MG63 (cell line): ENCODE measurements around the gene PDLIM1. TPM values are rescaled to one million over a fixed set of nuclear protein-coding genes. Genes with fewer than 3 reads are reported as not detected.
A peak's percentile ranks its signal among the peaks of the same experiment; 100 is the strongest.

ENCODE experiments used
- DNase-seq: peaks from one replicate; pipeline ENCODE4 v3.0.0-alpha.2; 2020
- H3K27me3 ChIP-seq: fragments of 250-450 bp; sonication (Bioruptor Pico); 2 replicates; pipeline ENCODE4 v1.5.1; 2020; ENCODE audit warnings: mild to moderate bottlenecking, moderate library complexity
- H3K36me3 ChIP-seq: fragments of 250-450 bp; sonication (Bioruptor Pico); 2 replicates; pipeline ENCODE4 v1.5.1; 2020; ENCODE audit warnings: mild to moderate bottlenecking, moderate library complexity
- H3K4me3 ChIP-seq: fragments of 250-450 bp; sonication (Bioruptor Pico); 2 replicates; pipeline ENCODE4 v1.5.1; 2020; ENCODE audit warnings: mild to moderate bottlenecking, moderate library complexity
- H3K9me3 ChIP-seq: fragments of 250-450 bp; sonication (Bioruptor Pico); 2 replicates; pipeline ENCODE4 v1.5.1; 2020; ENCODE audit warnings: mild to moderate bottlenecking, moderate library complexity
- total RNA-seq: library from RNA; depleted of rRNA; stranded (reverse); fragments of >200 nt; shearing (Covaris generic); gene quantifications from 2 replicates; pipeline ENCODE4 v1.2.3, GENCODE V29; 2014; ENCODE audit warnings: low replicate concordance

The PDLIM1 gene
- total RNA-seq, 1 experiment from 2014 or later, result 3.5 TPM

DNA sequence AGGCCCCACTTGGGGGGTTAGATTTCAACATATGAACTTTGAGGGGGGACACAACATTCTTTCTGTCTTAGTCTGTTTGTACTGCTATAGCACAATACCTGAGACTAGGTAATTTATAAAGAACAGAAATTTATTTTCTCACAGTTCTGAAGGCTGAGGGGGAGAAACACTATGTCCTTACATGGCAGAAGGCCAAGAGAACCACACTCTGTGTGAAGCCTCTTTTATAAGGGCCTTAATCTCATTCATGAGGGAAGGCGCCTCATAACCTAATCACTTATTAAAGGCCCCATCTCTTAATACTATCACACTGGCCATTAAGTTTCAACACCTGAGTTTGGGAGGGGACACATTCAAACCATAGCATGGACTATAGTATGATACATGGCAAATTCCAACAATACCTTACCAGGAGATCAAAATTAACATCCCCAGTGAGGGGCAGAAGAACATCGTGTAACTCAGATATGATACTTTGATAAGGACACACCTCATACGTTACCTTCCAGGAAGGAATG, 9.3 kb upstream of the PDLIM1 start:
- no peaks in the 10 kb centered on the region for H3K27me3 ChIP-seq
- no peaks in the 10 kb centered on the region for H3K36me3 ChIP-seq
- no peaks in the 10 kb centered on the region for H3K9me3 ChIP-seq
- DNase-seq, result no peak
- no peak overlapping the region for H3K4me3 ChIP-seq

DNA sequence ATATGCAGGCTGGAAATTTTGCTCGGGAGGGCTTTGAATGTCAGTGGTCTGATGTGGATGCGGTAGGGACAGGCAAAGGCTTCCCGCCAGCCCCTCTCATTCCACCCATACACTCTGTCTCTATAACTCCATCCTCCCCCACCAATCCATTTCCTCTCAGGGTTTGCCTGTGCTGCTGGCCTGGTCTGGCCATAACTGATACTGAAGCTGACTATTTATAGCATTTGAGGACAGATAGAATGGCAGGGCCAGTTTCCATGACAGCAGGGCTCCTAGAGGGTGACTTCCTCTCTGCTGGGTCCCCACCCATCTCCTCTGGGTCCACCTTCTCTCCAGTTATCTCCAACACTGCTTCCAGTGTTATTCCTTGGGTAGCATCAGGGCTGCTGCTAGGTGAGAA, 6.6 kb upstream of the PDLIM1 start:
- H3K9me3 ChIP-seq, result no peaks in the 10 kb centered on the region
- H3K36me3 ChIP-seq, result no peaks in the 10 kb centered on the region
- no peak overlapping the region for H3K4me3 ChIP-seq
- H3K27me3 ChIP-seq, result no peaks in the 10 kb centered on the region
- DNase-seq, result no peak

DNA sequence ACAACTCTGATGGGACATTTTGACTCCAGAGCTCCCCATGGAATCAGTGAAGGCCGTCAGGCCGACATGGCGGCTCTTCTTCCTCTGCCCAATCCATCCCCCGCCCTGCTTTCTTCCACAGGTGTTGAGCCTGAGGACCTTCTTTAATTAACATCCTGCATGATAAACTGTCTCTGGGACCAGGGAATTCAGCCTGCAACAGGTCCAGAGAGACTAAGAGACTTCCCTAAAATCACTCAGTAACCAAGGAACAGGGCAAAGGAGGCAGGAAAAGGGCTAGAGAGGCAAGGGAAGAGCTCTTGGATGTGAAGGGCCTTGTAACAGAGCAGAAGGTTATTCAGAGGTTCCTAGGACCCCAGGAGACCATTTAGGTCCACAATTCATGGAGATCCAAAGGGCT, 6.0 kb upstream of the PDLIM1 start:
- Histone ChIP-seq H3K9me3 (no peaks in the 10 kb centered on the region), H3K36me3 (no peaks in the 10 kb centered on the region)

DNA sequence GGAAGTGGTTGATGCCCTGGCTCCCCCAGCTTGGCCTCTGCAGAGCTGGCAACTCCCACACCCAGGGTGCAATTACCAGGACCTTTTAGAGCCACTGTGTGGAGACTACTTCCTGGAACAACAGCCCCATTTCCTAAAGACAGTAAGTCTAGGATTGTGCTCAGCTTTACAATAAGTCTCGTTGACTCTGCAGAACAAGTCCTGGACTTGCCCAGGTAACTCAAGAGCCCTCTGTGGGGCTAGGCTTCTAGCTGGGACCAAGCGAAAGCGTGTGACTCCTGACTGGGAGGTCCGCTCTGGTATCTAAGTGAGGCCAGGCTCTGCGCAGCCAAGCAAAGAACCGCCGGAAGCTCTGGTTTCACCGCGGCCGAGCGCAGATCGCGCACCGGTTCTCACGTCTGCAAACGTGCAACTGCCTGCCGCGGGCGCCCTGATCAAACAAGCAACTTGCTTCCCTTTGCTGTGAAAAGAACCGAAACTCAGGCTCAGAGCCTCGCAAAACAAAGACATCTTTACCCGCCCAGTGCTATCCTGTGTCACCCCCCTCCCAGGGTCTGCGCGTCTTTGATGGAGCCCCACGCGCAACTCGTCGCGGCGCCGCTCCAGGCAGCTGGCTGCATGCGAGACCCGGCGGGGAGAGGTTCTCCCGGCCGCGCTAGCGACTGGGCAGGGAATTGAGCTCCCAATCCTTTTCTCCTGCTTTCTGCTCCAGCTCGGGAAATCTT, 4.4 kb upstream of the PDLIM1 start:
- H3K9me3 ChIP-seq, result no peaks in the 10 kb centered on the region
- H3K27me3 ChIP-seq, result no peaks in the 10 kb centered on the region
- peak; percentile 13 for DNase-seq
- no peaks in the 10 kb centered on the region for H3K36me3 ChIP-seq
- no peak overlapping the region; the same call in 1 of the 2 replicates for H3K4me3 ChIP-seq

More for the DNA sequence above, 6.0 kb upstream of the PDLIM1 start:
- Histone ChIP-seq H3K27me3 (no peaks in the 10 kb centered on the region), H3K4me3 (no peak overlapping the region)
- no peak for DNase-seq

DNA sequence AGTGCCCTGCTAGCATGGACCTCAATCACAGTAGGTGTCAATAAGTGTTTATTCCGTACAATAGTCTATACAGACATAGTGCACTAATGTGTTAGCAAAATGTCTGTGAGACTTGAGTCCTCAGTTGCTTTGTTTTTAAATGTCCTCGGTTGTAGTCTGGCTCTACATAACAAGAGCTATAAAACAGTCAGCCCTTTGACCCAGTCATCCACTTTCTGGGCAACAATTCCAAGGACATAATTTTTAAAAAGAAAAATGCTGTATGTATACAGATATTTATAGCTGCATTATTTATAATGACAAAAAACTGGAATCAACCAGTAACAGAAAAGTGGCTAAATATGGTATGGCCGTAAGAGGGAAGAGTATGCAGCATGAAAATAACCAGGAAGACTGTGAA, 2.8 kb upstream of the PDLIM1 start:
- no peak for DNase-seq

DNA sequence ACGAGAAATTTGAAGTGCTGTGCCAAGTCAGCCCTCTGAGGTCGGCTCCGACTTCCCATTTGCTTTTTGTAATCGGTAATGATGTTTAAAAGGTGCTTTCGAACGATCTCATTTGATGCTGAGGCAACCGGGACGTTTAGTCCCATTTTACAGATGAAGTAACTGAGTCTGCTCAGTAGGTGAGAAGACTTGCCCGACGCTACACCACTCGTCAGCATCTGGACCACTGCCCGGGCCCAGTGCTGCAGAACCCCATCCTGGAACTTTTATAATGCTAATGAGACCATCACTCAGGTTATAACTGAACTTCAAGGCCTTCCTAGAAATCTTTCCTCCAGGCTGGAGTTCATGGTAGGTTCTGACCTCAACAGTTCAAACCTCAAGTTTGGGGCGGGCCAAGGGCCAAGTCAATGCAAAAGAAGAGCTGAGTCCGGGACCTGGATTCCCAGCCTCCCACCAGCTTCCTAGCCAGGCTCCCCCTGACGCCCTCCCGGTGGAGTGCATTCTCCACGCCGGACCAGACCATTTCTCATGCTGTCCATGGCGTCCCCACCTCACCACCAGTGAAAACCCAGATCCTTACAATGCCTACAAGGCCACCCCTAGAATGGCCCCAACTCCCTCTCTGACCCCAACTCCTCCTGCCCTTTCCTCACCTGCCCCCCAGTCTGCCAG, 699 bp upstream of the PDLIM1 start:
- no peaks in the 10 kb centered on the region for H3K9me3 ChIP-seq
- H3K4me3 ChIP-seq, result peak overlapping the region; percentile 91
- no peaks in the 10 kb centered on the region for H3K27me3 ChIP-seq
- DNase-seq, result no peak
- no peaks in the 10 kb centered on the region for H3K36me3 ChIP-seq

More for the DNA sequence above, 2.8 kb upstream of the PDLIM1 start:
- no peaks in the 10 kb centered on the region for H3K27me3 ChIP-seq
- no peak overlapping the region for H3K4me3 ChIP-seq
- no peaks in the 10 kb centered on the region for H3K36me3 ChIP-seq
- H3K9me3 ChIP-seq, result no peaks in the 10 kb centered on the region

DNA sequence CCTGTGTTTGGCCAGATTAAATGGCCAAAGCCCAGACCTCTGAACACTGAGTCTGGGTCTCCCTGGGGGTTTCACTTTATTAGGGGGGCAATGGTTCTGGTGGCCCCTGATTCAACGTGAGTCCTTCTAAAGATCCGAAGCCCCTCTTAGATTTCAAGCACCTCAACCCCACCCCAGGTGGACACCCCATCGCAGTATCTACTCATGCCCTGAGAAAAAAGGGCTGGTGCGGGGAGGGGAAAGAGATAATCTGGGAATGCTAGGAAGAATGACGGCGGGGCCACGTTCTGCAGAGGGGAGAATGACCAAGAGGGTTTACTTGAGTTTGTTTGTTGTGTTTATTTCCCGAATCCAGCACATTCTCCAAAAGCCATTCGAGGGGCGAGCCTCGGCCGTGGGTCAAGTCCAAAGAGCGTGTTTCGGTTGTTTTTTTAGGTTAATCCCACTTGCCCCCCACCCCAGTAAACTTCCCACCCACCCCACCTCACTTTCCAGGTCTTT, 832 bp downstream of the PDLIM1 start:
- H3K4me3 ChIP-seq, result peak overlapping the region; percentile 91
- H3K27me3 ChIP-seq, result no peaks in the 10 kb centered on the region
- H3K36me3 ChIP-seq, result no peaks in the 10 kb centered on the region
- DNase-seq, result no peak
- H3K9me3 ChIP-seq, result no peaks in the 10 kb centered on the region

DNA sequence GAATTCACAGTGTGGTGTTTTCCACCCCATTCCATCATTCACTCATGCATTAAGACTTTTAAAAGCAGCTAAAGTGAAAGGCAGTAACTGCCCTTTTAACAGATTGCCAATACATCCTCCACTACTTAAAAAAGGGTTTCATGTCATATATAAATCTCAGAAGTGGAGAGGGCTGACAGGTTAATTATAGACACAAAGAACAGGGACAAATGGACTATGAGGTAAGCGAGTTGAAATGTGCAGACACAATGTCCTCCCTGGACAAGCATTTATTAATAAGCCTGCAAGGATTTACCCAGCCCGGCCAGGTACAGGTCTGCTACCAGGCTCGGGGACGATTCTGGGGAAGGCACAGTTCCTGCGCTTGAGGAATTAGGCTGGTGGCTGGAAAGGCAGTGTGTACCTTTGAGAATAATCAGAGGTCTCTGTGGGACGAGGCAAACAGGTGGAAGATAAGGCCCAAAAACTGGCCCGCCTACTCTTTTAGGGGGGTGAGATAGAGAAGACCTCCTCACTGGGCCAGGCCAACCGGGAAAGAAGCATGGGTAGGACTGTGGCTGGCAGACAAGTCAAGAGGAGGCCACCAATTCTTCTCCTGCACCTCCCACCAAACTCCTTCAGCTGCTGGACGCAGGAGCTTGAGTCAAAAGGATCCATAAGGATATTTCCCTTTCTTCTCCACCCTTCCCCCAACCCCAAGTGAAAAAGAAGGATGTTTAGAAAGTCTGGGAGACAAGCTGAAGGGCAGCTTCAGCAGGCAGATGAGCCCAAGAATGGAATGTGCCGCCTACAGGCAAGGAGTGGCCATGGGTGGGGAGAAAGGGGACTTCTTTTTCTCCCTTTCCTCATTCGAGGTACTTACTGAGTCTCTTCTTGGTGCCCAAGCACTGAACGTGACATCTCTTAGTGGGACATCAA, 1.5 kb downstream of the PDLIM1 start:
- H3K9me3 ChIP-seq, result no peaks in the 10 kb centered on the region
- peak overlapping the region; percentile 91 for H3K4me3 ChIP-seq
- H3K27me3 ChIP-seq, result no peaks in the 10 kb centered on the region
- peak; percentile 33 for DNase-seq
- H3K36me3 ChIP-seq, result no peaks in the 10 kb centered on the region

DNA sequence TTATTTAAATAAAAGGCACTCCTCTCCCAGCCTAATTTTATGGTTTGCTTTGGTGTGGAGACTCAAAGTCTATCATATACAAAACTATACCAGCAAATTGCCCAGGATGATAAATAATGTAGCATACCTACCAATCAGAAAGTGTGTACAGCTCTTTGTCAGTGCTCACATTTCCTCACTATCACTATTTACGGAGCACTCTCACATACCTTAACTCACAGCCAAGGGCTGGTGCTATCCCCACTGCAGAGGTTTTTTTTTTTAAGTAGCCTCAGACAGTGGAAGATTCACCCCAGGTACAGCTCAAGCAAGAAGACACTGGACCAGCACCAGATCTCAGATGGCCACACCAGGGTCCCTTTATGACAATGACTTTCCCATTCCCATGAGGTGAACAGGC, 2.5 kb downstream of the PDLIM1 start:
- no peak overlapping the region for H3K4me3 ChIP-seq
- no peaks in the 10 kb centered on the region for H3K27me3 ChIP-seq
- H3K9me3 ChIP-seq, result no peaks in the 10 kb centered on the region
- DNase-seq, result no peak
- no peaks in the 10 kb centered on the region for H3K36me3 ChIP-seq

DNA sequence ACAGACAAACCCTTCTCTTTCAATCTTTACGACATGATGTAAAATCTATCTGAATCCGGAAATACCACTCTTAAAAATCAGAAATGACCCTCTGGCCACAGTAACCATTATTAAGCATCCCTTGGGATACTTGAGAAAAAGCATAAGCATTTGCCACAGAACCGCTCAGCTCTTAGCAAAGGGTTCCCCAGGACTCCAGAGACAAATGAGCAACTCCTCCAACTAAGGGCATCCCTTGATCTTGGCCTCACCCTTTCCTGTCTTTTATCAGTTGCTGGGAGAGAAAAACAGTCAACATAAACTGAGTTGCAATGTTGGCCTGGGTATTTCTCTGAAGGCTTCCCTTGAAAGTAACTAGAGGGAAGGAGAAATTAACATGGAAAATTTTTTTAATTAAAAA, 3.5 kb downstream of the PDLIM1 start:
- H3K9me3 ChIP-seq, result no peaks in the 10 kb centered on the region
- H3K27me3 ChIP-seq, result no peaks in the 10 kb centered on the region
- H3K36me3 ChIP-seq, result no peaks in the 10 kb centered on the region
- no peak overlapping the region for H3K4me3 ChIP-seq
- DNase-seq, result no peak

DNA sequence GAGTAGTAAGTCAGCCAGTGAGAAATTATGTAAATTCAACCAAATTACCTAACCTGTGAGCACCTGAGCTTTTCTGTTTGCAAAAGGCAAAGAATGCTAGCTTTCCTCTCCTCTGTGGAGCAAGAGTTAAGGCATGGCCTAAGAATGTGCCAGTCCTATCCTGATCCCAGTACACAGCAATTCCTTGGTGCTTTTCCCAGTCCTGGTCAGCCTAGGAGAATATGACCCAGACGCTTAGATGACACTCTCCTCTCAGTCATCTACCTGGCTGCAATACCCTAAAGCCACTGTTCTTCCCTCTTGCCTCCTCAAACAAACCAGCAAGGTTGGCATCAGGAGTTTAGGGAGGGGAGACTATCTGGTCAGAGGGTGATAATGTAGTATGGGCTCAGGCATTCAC, 4.1 kb downstream of the PDLIM1 start:
- no peak overlapping the region for H3K4me3 ChIP-seq
- no peak for DNase-seq

DNA sequence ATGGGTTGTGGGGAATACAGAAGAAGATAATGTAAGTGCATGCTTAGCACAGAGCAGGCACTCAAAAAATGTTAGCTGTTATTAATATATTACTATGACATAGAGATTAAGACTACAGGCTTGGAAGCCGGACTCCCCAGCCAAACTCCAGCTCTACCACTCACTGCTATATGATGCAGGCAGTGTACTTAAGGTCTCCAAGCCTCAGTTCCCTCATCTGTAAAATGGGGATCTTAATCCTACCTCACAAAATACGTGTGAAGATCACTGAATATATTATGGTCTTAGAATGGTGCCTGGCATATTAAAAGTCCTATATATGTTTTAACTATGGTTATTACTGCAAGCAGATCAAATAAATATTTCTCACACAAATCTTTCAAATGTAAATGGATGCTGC, 5.2 kb downstream of the PDLIM1 start:
- Histone ChIP-seq H3K9me3 (no peaks in the 10 kb centered on the region), H3K36me3 (no peaks in the 10 kb centered on the region), H3K4me3 (no peak overlapping the region), H3K27me3 (no peaks in the 10 kb centered on the region)
- no peak for DNase-seq

More for the DNA sequence above, 4.1 kb downstream of the PDLIM1 start:
- no peaks in the 10 kb centered on the region for H3K9me3 ChIP-seq
- no peaks in the 10 kb centered on the region for H3K36me3 ChIP-seq
- H3K27me3 ChIP-seq, result no peaks in the 10 kb centered on the region

DNA sequence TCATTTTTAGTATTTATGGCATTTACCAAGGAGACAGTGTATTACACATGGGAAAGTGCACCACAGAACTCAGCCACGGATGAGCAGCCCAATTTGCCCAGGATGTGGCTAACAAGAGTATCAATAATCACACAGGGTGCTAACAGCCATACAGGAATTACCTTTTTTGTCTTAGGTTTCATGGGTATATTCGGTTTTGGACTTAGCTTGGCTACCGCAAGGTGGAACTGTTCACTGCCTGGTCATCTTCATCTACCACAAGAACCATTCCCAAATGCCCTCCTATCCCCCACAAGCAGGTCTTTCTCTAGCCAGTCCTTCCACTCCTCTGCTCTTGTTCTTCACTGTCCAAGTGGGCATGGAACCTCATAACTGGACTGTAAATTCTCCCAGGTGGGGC, 6.0 kb downstream of the PDLIM1 start:
- no peaks in the 10 kb centered on the region for H3K27me3 ChIP-seq
- H3K36me3 ChIP-seq, result no peaks in the 10 kb centered on the region
- no peak for DNase-seq
- no peaks in the 10 kb centered on the region for H3K9me3 ChIP-seq
- H3K4me3 ChIP-seq, result no peak overlapping the region

DNA sequence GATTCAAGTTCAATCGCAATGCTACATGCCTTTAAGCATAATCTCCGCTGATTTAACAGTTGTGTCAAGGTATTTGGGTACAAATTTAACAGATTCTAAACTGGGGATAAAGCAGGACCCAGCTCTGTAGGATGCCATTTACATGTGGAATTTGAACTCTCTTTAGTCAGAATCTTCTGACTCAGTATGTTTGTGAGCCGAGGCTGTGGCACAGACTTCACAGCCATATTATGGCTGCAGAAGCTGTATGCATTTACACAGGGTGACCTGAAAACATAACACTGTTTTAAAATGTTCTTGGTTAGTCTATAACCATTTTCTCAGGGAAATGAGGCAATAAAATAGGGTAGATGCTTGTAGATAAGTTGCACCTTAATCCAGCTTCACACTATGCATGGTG, 8.7 kb downstream of the PDLIM1 start:
- DNase-seq, result no peak
- Histone ChIP-seq H3K9me3 (no peaks in the 10 kb centered on the region), H3K36me3 (no peaks in the 10 kb centered on the region), H3K27me3 (no peaks in the 10 kb centered on the region), H3K4me3 (no peak overlapping the region)

DNA sequence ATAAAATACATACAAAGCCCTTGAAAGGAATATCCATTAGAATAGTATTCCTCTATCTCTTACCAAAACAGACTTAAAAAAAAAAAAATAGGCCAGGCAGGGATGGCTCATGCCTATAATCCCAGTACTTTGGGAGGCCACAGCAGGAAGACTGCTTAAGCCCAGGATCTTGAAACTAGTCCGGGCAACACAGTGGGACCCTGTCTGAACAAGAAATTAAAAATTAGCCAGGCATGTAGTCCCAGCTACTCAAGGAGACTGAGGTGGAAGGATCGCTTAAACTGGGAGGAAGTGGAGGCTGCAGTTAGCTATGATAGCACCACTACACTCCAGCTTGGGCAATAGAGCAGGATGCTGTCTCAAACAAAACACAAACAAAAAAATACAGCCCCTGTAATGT, 9.6 kb downstream of the PDLIM1 start:
- H3K9me3 ChIP-seq, result no peaks in the 10 kb centered on the region
- no peaks in the 10 kb centered on the region for H3K27me3 ChIP-seq
- DNase-seq, result no peak
- H3K4me3 ChIP-seq, result no peak overlapping the region
- H3K36me3 ChIP-seq, result no peaks in the 10 kb centered on the region

DNA sequence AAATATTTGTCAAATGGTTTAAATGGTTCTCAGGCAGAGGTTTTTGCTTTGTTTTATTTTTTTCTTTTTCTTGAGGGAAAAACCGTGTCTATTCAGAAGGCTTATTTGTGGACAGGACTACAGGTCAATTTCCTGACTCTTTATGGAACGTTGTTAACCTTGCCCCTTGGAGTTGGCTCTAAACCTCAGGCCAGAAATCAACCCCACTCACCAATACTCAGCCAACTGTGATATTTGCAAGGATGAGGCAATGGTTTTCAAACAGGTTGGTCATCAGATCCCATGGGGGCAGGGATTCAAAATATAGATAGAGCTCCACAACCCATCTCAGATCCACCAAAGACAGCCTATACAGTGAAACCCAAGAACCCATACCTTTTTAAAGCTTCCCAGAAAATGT, 10.2 kb downstream of the PDLIM1 start:
- DNase-seq, result no peak
- H3K36me3 ChIP-seq, result no peaks in the 10 kb centered on the region
- no peaks in the 10 kb centered on the region for H3K27me3 ChIP-seq
- no peaks in the 10 kb centered on the region for H3K9me3 ChIP-seq
- H3K4me3 ChIP-seq, result no peak overlapping the region
